RPMI7951 (cell line): ENCODE results near the gene APBB1. TPM values are rescaled to one million over a fixed set of nuclear protein-coding genes. Genes with fewer than 3 reads are reported as not detected.

Source experiments
- DNase-seq: peaks from one replicate; pipeline ENCODE4 v3.0.0-alpha.2; 2012; ENCODE audit warnings: low read depth
- total RNA-seq: library from RNA; depleted of rRNA; stranded (reverse); fragments of >200 nt; shearing (Covaris generic); gene quantifications from 2 replicates; pipeline ENCODE4 v1.2.3, GENCODE V29; 2014; rRNA removed

Gene APBB1
- total RNA-seq, 1 experiment from 2014 or later = 22.1 TPM

DNA sequence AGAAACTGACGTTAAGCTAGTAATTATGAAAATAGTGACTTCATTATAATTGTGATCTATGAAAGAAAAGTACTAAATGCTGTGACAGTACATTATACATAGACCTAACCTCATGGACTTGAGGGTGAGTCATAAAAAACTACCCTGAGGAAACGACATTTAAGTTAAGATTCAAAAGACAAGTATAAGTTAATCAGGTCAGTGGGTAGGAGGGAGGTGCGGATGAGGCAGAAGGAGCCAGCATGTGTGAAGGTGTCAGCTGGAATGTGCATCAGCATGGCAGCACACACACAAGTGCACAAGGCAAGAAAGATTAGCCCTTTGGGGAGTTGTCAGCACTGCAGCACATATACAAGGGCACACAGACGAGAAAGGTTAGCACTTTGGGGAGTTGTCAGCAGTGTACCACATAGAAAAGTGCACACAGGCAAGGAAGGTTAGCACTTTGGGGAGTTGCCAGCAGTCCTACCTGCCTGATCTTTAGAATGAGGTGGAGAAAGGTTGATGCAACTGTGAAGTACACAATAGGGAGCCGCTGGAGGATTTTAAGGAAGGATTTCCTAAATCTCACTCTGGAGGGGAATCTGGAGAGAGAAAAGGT is 67.0 kb downstream of the APBB1 start:
- DNase-seq = peak; percentile 54

DNA sequence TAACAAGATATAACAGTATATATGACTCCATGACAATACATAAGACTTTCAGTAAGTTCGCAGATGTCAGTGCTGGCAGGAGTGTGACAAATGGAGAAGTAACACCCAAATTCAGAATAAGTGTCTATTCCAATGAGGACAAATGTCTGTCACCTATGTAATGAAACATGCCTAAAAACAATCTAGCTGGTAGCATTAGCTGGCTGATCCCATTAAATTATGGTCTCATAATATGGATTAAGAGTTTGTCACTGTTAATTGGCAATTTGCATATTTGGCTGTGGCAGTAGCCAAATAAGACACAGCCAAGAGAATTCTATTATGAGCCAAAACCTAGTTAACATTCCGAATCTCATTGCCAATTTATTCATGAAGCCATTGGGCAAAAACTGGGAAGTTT is 68.4 kb downstream of the APBB1 start:
- no peak for DNase-seq

DNA sequence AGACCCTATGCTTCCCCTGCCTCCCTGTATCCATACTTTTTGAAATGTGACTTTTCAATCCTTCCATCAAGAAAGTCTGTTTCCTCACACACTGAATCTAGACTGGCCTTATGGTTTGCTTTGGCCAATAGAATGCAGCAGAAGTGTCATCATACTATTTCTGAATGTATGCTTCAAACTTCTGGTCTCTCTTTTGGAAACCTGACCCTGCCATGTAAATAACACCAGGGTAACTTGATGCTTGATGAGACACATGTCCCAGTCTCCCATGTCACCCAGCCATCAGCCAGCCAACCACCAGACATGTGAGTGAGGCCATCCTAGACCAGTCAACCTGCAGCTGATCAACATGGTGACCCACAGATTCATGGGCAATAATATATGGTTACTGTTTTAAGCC is 68.9 kb downstream of the APBB1 start:
- DNase-seq = no peak

DNA sequence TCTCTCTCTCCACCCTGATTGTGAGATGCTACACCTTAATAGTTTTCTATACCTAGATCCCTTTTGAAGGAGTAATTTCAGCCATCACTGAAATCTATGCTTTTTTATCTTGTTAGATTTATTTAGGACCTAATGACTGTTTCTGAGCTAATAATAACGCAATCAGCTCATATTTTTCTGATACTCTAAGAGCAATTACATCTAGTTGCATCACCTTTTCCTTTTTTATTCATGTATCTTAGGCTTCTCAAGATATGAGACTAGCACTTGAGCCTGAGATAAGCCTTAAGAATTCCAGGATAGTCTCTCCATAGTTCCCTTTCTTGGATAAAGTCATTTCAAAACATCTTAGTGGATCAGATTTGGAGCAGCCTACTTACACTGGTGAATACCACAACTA is 73.5 kb downstream of the APBB1 start:
- no peak for DNase-seq

Other genes with a start within 250 kb of the APBB1 start
- gene OR52B2, start 248.8 kb downstream of the APBB1 start, total RNA-seq = not detected in 2 replicates
- gene OR52W1, start 219.9 kb downstream of the APBB1 start, total RNA-seq = not detected in 2 replicates
- gene C11orf42, start 213.5 kb downstream of the APBB1 start, total RNA-seq = not detected in 2 replicates
- 4.8 and 6.4 TPM in 2 replicates for gene FHIP1B, start 184.5 kb downstream of the APBB1 start, total RNA-seq
- not detected in 2 replicates for gene CNGA4, start 180.0 kb downstream of the APBB1 start, total RNA-seq
- not detected in 2 replicates for gene CCKBR, start 159.3 kb downstream of the APBB1 start, total RNA-seq
- 200 and 367 TPM in 2 replicates for gene CAVIN3, start 98.6 kb downstream of the APBB1 start, total RNA-seq
- 40.0 and 45.3 TPM in 2 replicates for gene SMPD1, start 28.6 kb downstream of the APBB1 start, total RNA-seq
- gene HPX, start 21.9 kb upstream of the APBB1 start, total RNA-seq = 0.48 TPM in 1 of 2 replicates, not detected in the other
- gene TRIM3, start 54.8 kb upstream of the APBB1 start, total RNA-seq = 11.3 and 12.2 TPM in 2 replicates
- gene ARFIP2, start 62.2 kb upstream of the APBB1 start, total RNA-seq = 52.5 and 54.5 TPM in 2 replicates
- gene TIMM10B, start 62.4 kb upstream of the APBB1 start, total RNA-seq = 26.2 and 30.7 TPM in 2 replicates
- 1.5 and 1.7 TPM in 2 replicates for gene DNHD1, start 78.2 kb upstream of the APBB1 start, total RNA-seq
- gene RRP8, start 184.5 kb upstream of the APBB1 start, total RNA-seq = 14.0 and 20.7 TPM in 2 replicates
- gene ILK, start 184.7 kb upstream of the APBB1 start, total RNA-seq = 226 and 231 TPM in 2 replicates
- 44.5 and 81.9 TPM in 2 replicates for gene TAF10, start 193.1 kb upstream of the APBB1 start, total RNA-seq
- gene TPP1, start 200.3 kb upstream of the APBB1 start, total RNA-seq = 20.3 and 22.6 TPM in 2 replicates
- 3.8 and 4.3 TPM in 2 replicates for gene DCHS1, start 236.7 kb upstream of the APBB1 start, total RNA-seq